SK-N-SH (cell line): ENCODE results near the gene OR2C1.

Experiments
- CHD2 ChIP-seq: fragments of 150-350 bp; IDR thresholded peaks from 2 replicates; pipeline ENCODE4 v1.6.1; 2018; ENCODE audit warnings: low read length; ENCODE audit not compliant: partially characterized antibody
- GATA2 ChIP-seq: sonication (generic); formaldehyde crosslinking; IDR thresholded peaks from 2 replicates; pipeline ENCODE4 v1.5.0; 2020; ENCODE audit warnings: mild to moderate bottlenecking, missing genetic modification reagents
- POLR2AphosphoS5 ChIP-seq: IDR thresholded peaks from 2 replicates; pipeline ENCODE4 v1.6.1; 2012; ENCODE audit warnings: low read depth, low read length
- TF ChIP-seq, protein P1 (sequence below): fragments of 200-600 bp; sonication (generic); IDR thresholded peaks from 2 replicates; pipeline ENCODE4 v1.6.1; 2017; ENCODE audit warnings: antibody characterized with exemption, mild to moderate bottlenecking, moderate library complexity
- TF ChIP-seq, protein P2 (sequence below): IDR thresholded peaks from 2 replicates; pipeline ENCODE4 v1.4.0; 2012; ENCODE audit warnings: low read depth
- TF ChIP-seq, protein P3 (sequence below): IDR thresholded peaks from 2 replicates; pipeline ENCODE4 v1.4.0; 2012; ENCODE audit warnings: low read depth, borderline replicate concordance

DNA sequence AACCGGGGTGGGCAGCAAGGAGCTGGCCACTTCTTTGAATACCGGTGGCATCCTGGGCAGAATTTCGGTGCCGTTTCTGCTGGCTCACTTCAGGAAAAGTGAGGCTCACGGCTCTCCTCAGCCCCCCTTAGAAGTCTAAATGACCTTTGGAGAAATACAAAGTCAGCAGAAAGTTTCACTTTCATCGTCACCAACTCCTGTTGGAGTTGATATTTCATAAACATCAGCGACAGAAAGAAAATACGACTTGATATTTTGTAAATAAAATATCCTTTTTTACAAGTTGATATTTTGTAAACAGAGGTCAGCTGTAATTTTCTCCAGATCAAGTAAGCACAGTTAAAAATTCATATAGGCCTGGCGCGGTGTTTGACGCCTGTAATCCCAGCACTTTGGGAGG, 49.6 kb upstream of the OR2C1 start:
- TF ChIP-seq CHD2 (no peak), POLR2AphosphoS5 (no peak), GATA2 (CRISPR knock-in tag) (no peak)
- TF ChIP-seq, protein P1, sequence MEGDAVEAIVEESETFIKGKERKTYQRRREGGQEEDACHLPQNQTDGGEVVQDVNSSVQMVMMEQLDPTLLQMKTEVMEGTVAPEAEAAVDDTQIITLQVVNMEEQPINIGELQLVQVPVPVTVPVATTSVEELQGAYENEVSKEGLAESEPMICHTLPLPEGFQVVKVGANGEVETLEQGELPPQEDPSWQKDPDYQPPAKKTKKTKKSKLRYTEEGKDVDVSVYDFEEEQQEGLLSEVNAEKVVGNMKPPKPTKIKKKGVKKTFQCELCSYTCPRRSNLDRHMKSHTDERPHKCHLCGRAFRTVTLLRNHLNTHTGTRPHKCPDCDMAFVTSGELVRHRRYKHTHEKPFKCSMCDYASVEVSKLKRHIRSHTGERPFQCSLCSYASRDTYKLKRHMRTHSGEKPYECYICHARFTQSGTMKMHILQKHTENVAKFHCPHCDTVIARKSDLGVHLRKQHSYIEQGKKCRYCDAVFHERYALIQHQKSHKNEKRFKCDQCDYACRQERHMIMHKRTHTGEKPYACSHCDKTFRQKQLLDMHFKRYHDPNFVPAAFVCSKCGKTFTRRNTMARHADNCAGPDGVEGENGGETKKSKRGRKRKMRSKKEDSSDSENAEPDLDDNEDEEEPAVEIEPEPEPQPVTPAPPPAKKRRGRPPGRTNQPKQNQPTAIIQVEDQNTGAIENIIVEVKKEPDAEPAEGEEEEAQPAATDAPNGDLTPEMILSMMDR, result no peak
- TF ChIP-seq, protein P2, sequence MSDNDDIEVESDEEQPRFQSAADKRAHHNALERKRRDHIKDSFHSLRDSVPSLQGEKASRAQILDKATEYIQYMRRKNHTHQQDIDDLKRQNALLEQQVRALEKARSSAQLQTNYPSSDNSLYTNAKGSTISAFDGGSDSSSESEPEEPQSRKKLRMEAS, result no peak
- TF ChIP-seq, protein P3, sequence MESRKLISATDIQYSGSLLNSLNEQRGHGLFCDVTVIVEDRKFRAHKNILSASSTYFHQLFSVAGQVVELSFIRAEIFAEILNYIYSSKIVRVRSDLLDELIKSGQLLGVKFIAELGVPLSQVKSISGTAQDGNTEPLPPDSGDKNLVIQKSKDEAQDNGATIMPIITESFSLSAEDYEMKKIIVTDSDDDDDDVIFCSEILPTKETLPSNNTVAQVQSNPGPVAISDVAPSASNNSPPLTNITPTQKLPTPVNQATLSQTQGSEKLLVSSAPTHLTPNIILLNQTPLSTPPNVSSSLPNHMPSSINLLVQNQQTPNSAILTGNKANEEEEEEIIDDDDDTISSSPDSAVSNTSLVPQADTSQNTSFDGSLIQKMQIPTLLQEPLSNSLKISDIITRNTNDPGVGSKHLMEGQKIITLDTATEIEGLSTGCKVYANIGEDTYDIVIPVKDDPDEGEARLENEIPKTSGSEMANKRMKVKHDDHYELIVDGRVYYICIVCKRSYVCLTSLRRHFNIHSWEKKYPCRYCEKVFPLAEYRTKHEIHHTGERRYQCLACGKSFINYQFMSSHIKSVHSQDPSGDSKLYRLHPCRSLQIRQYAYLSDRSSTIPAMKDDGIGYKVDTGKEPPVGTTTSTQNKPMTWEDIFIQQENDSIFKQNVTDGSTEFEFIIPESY, result no peak
